ENCODE data around the gene NEK1. TPM values are rescaled to one million over a fixed set of nuclear protein-coding genes. Genes with fewer than 3 reads are reported as not detected.

Gene NEK1
- total RNA-seq, 1 donor = 6.0 TPM

- no peaks in the 10 kb centered on the region for H3K9me3 ChIP-seq (ENCODE audit: low read depth, low read length)
- no peaks in the 10 kb centered on the region for H3K27me3 ChIP-seq (ENCODE audit: insufficient read depth, low read length)
- H3K4me1 ChIP-seq (ENCODE audit: insufficient read depth, low read length) = peaks cover 33% of the 10 kb centered on the region
- H3K4me3 ChIP-seq (ENCODE audit: low read length) = peak overlapping the region; percentile 84
Measured at GRCh38 chr4:169619518-169619957, 7.2 kb upstream of the NEK1 start.

GRCh38 chr4:169618986-169619385, 6.6 kb upstream of the NEK1 start:
- no peak overlapping the region for H3K4me3 ChIP-seq (ENCODE audit: low read length)
- no peaks in the 10 kb centered on the region for H3K9me3 ChIP-seq (ENCODE audit: low read depth, low read length)
- H3K4me1 ChIP-seq (ENCODE audit: insufficient read depth, low read length) = peaks cover 33% of the 10 kb centered on the region
- H3K27me3 ChIP-seq (ENCODE audit: insufficient read depth, low read length) = no peaks in the 10 kb centered on the region

- no peaks in the 10 kb centered on the region for H3K27me3 ChIP-seq (ENCODE audit: insufficient read depth, low read length)
- H3K9me3 ChIP-seq (ENCODE audit: low read depth, low read length) = no peaks in the 10 kb centered on the region
- no peak overlapping the region for H3K4me3 ChIP-seq (ENCODE audit: low read length)
Measured at GRCh38 chr4:169618286-169618685, 5.9 kb upstream of the NEK1 start.

GRCh38 chr4:169617306-169617705, 4.9 kb upstream of the NEK1 start:
- H3K27me3 ChIP-seq (ENCODE audit: insufficient read depth, low read length) = no peaks in the 10 kb centered on the region
- H3K4me1 ChIP-seq (ENCODE audit: insufficient read depth, low read length) = peaks cover 35% of the 10 kb centered on the region
- no peaks in the 10 kb centered on the region for H3K9me3 ChIP-seq (ENCODE audit: low read depth, low read length)
- no peak overlapping the region for H3K4me3 ChIP-seq (ENCODE audit: low read length)

More at GRCh38 chr4:169618286-169618685, 5.9 kb upstream of the NEK1 start:
- peaks cover 35% of the 10 kb centered on the region for H3K4me1 ChIP-seq (ENCODE audit: insufficient read depth, low read length)

- H3K4me3 ChIP-seq (ENCODE audit: low read length) = no peak overlapping the region
Measured at GRCh38 chr4:169616846-169617245, 4.5 kb upstream of the NEK1 start.

GRCh38 chr4:169615467-169616106, 3.2 kb upstream of the NEK1 start:
- Histone ChIP-seq H3K4me1 (ENCODE audit: insufficient read depth, low read length) (peaks cover 22% of the 10 kb centered on the region), H3K27me3 (ENCODE audit: insufficient read depth, low read length) (no peaks in the 10 kb centered on the region), H3K4me3 (ENCODE audit: low read length) (no peak overlapping the region), H3K9me3 (ENCODE audit: low read depth, low read length) (no peaks in the 10 kb centered on the region)

More at GRCh38 chr4:169616846-169617245, 4.5 kb upstream of the NEK1 start:
- H3K9me3 ChIP-seq (ENCODE audit: low read depth, low read length) = no peaks in the 10 kb centered on the region
- peaks cover 32% of the 10 kb centered on the region for H3K4me1 ChIP-seq (ENCODE audit: insufficient read depth, low read length)
- H3K27me3 ChIP-seq (ENCODE audit: insufficient read depth, low read length) = no peaks in the 10 kb centered on the region

GRCh38 chr4:169612871-169613859, 782 bp upstream of the NEK1 start:
- peaks cover 9% of the 10 kb centered on the region for H3K4me1 ChIP-seq (ENCODE audit: insufficient read depth, low read length)
- H3K9me3 ChIP-seq (ENCODE audit: low read depth, low read length) = no peaks in the 10 kb centered on the region
- no peaks in the 10 kb centered on the region for H3K27me3 ChIP-seq (ENCODE audit: insufficient read depth, low read length)
- H3K4me3 ChIP-seq (ENCODE audit: low read length) = peak overlapping the region; percentile 87

- Histone ChIP-seq H3K27me3 (ENCODE audit: insufficient read depth, low read length) (no peaks in the 10 kb centered on the region), H3K4me1 (ENCODE audit: insufficient read depth, low read length) (peaks cover 9% of the 10 kb centered on the region), H3K9me3 (ENCODE audit: low read depth, low read length) (no peaks in the 10 kb centered on the region), H3K4me3 (ENCODE audit: low read length) (no peak overlapping the region)
Measured at GRCh38 chr4:169611157-169611556, 1.2 kb downstream of the NEK1 start.

- Histone ChIP-seq H3K9me3 (ENCODE audit: low read depth, low read length) (no peaks in the 10 kb centered on the region), H3K4me1 (ENCODE audit: insufficient read depth, low read length) (no peaks in the 10 kb centered on the region), H3K4me3 (ENCODE audit: low read length) (no peak overlapping the region), H3K27me3 (ENCODE audit: insufficient read depth, low read length) (no peaks in the 10 kb centered on the region)
Measured at GRCh38 chr4:169604903-169605331, 7.5 kb downstream of the NEK1 start.

- no peak overlapping the region for H3K4me3 ChIP-seq (ENCODE audit: low read length)
Measured at GRCh38 chr4:169604131-169604900, 8.1 kb downstream of the NEK1 start.

GRCh38 chr4:169603312-169603711, 9.1 kb downstream of the NEK1 start:
- H3K4me1 ChIP-seq (ENCODE audit: insufficient read depth, low read length) = no peaks in the 10 kb centered on the region

More at GRCh38 chr4:169604131-169604900, 8.1 kb downstream of the NEK1 start:
- Histone ChIP-seq H3K9me3 (ENCODE audit: low read depth, low read length) (no peaks in the 10 kb centered on the region), H3K4me1 (ENCODE audit: insufficient read depth, low read length) (no peaks in the 10 kb centered on the region), H3K27me3 (ENCODE audit: insufficient read depth, low read length) (no peaks in the 10 kb centered on the region)

GRCh38 chr4:169601016-169601771, 11.2 kb downstream of the NEK1 start:
- H3K4me3 ChIP-seq (ENCODE audit: low read length) = no peak overlapping the region
- H3K4me1 ChIP-seq (ENCODE audit: insufficient read depth, low read length) = no peaks in the 10 kb centered on the region
- no peaks in the 10 kb centered on the region for H3K27me3 ChIP-seq (ENCODE audit: insufficient read depth, low read length)
- H3K9me3 ChIP-seq (ENCODE audit: low read depth, low read length) = no peaks in the 10 kb centered on the region

More at GRCh38 chr4:169603312-169603711, 9.1 kb downstream of the NEK1 start:
- no peaks in the 10 kb centered on the region for H3K9me3 ChIP-seq (ENCODE audit: low read depth, low read length)
- H3K27me3 ChIP-seq (ENCODE audit: insufficient read depth, low read length) = no peaks in the 10 kb centered on the region
- no peak overlapping the region for H3K4me3 ChIP-seq (ENCODE audit: low read length)

- Histone ChIP-seq H3K9me3 (ENCODE audit: low read depth, low read length) (no peaks in the 10 kb centered on the region), H3K27me3 (ENCODE audit: insufficient read depth, low read length) (no peaks in the 10 kb centered on the region), H3K4me3 (ENCODE audit: low read length) (no peak overlapping the region), H3K4me1 (ENCODE audit: insufficient read depth, low read length) (no peaks in the 10 kb centered on the region)
Measured at GRCh38 chr4:169594560-169595195, 17.7 kb downstream of the NEK1 start.
